Activated CD4-positive, alpha-beta T cell treated with anti-CD3 and anti-CD28 coated beads for 48 hours (primary cell): ENCODE measurements around the gene OVCA2.

Source experiments
- DNase-seq: peaks from one replicate; pipeline ENCODE4 v3.0.0-alpha.2; 2020

OVCA2 gene

DNA sequence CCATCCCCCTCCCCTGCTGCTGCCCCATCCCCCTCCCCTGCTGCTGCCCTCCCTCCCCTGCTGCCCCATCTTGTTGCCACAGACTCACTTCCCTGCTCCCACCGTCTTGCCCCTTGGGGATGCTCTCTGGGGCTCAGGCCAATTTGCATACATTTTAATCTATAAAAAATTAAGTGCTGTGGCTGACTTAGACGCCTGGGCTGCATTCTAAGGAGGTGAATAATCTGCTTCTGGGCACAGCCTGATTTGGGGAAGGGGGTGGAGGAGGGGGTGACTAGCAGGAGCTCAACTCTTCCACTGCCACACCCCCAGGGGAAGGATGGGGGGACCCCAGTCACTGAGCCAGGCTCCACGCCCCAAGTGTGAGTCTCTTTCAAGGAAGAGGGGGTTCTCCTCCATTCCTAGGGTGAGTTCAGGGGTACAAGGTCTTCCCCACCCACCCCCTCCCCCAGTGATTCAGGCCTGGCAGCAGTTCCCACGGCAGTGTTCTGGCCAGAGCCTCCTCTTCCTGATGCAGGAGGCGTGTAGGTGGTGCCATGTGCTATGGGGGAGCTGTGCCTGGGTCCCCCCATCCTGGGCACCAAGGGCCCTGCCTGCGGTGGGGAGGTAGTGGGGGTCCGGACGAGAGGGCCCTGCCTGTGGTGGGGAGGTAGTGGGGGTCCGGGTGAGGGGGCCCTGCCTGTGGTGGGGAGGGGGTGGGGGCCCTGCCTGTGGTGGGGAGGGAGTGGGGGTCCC, 6.8 kb upstream of the OVCA2 start:
- DNase-seq = no peak

GRCh38 chr17:2035541-2036488, 6.0 kb upstream of the OVCA2 start:
- no peak for DNase-seq

DNA sequence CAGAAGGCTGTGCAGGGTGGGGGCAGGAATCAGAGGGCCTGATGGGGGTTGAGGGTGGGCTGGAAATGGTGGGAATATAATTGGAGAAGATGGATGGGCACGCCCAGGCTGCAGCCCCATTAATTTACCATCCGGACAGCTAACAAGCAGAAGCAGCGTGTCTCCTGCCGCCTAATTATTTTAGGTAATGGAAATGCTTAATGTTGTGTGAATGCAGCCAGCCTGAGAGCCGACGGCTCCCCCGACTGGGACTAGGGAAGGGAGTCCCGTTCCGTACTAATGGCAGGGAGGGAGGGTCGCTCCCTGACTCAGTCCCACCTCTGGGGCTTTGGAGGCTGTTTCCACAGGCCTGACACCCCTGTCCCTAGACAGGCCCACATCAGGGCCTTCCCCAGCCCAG, 4.7 kb upstream of the OVCA2 start:
- DNase-seq = no peak

GRCh38 chr17:2040219-2040827, 1.5 kb upstream of the OVCA2 start:
- no peak for DNase-seq

- DNase-seq = no peak
Measured at GRCh38 chr17:2040942-2041560, 771 bp upstream of the OVCA2 start.

DNA sequence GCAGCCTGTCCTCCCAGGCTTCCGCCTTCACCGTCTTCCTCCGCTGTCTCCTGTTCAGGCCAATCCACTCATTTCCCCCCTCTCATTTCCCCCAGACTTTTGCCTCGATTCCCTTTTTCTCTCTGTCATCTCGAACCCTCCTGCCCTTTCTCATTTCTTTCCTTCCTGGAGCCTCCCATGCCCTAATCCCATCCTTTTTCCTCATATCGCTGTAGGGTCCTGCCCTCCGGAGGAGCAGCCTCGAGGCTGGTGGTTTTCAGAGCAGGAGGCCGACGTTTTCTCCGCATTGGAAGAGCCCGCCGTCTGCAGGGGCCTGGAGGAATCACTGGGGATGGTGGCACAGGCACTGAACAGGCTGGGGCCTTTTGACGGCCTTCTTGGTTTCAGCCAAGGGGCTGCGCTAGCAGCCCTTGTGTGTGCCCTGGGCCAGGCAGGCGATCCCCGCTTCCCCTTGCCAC, 597 bp downstream of the OVCA2 start:
- no peak for DNase-seq

- DNase-seq = no peak
Measured at GRCh38 chr17:2042933-2043332, 1.1 kb downstream of the OVCA2 start.

DNA sequence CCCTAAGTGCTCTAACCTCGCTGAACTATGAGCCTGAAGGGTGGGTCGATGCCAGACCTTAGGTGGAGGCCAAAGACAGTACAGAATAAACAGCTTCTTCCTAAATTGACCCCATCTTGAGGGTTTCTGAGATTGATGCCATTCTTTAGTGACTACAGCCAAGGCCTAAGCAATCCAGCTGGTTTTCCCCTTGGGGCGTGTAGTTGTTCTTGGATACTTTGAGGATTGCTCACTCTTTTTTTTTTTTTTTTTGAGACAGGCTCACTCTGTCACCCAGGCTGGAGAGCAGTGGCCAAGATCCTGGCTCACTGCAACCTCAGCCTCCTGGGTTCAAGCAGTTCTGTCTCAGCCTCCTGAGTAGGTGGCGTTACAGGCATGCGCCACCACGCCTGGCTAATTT, 2.0 kb downstream of the OVCA2 start:
- no peak for DNase-seq

GRCh38 chr17:2044263-2044894, 2.6 kb downstream of the OVCA2 start:
- no peak for DNase-seq

DNA sequence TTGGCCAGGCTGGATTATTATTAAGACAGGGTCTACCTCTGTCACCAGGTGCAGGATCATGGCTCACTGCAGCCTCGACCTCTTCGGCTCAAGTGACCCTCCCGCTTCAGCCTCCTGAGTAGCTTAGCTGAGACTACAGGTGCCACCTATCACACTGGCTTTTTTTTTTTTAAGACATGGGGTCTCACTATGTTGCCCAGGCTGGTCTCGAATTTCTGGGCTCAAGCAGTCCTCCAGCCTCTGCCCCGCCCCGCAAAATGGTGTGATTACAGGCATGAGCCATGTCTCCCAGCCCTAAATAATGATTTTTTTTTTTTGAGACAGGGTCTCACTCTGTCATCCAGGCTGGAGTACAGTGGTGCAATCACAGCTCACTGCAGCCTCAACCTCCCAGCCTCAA, 5.8 kb downstream of the OVCA2 start:
- no peak for DNase-seq

DNA sequence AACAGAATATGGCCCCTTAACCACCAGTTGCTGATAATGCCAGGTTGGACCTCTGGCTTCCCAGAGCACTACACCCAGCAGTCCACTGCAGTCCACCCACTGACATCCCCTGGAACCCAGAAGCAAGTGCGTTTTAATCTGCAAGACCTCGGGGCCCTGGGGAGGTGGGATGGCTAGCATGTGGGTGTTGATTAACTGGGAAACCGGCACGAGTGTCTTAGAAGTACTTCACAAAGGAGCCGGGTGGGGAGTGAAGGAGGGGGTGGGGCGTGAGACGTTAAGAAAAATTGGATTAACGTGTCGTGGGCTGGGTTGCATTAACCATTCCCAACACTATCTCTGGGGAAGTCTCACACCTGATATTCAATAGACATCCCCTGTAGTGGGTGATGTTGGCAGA, 7.0 kb downstream of the OVCA2 start:
- DNase-seq = no peak

GRCh38 chr17:2049333-2050299, 7.8 kb downstream of the OVCA2 start:
- peak; percentile 89 for DNase-seq

DNA sequence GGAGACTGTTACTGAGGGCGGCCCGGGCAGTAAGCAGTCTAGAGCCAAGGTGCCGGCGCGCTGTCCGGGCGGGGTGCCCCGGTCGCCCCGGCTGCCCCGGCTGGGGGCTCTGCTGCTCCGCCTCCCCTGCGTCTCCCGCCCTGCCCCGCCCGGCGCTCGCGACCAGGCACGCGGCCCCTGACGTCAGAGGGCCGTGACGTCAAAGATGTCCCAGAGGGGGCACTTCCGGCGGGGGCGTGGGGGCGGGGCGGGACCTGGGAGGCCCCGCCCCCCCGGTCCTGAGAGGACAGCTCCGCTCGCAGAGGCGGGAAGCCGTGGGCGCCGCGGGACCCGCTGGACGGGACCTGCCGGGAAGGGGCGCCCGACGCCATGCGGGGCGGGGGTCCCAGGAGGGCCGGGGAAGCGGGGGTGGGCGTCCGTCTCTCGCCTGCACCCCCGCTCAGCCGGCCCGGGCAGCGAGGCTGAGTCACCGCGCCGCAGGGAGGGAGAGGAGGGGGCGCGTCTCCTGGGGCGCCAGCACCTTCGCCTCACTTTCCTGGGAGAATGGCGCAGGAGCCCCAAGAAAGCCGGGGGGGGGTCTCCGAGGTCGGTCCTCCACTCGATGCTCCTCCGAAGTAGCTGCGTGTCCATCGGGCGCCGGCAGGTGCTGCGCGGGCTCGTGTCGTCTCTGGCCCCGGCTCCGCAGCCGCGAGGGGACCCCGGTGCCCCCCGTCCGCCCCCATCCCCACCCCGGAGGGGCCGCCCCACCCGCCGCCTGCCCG, 8.7 kb downstream of the OVCA2 start:
- DNase-seq = peak; percentile 80

GRCh38 chr17:2051061-2051932, 9.5 kb downstream of the OVCA2 start:
- no peak for DNase-seq

- no peak for DNase-seq
Measured at GRCh38 chr17:2051933-2052559, 10.2 kb downstream of the OVCA2 start.

DNA sequence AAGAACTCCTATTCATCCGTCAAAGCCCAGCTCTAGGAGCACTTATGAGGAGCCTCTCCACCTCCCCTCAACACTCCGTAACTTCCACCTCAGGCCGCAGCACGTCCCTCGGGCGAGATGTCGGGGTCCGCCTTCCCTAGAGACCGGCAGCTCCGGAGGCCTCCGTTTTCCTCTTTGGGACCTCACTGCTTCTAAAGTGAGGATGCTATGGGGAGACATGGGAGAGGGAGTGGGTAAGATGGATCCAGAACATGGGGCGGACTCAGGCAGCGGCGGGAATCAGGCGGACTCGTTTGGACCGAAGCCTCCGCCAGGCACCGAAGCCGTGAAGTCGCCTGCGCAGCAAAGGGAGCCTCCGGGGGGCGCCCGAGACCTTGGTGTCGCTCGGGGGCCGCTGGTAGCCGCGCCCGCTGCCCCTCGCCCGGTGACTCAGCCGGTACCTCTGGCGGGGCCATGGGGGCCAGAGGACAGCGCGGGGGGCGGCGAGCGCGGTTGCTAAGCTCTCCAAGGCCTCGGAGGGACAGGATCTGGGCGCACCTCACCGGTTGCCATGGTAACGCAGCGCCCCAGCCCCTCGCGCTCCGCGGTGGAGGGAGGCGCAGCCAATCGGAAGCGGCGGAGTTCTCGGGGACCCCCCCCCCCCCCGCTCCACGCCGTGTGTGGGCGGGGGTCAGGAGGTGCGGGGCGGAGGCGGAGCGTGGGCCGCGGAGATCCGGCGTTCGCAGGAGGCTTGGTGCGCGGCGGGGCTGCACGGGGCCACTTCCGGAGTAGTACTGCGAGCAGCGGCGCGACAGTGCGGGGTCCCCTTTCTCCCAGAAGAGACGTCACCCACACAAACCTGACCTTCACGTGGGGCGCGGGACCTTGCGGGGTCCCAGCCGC, 11.8 kb downstream of the OVCA2 start:
- peak; percentile 86 for DNase-seq

- no peak for DNase-seq
Measured at GRCh38 chr17:2054262-2054511, 12.4 kb downstream of the OVCA2 start.
